Measurements from ENCODE around the gene NRP1.

The NRP1 gene

DNA sequence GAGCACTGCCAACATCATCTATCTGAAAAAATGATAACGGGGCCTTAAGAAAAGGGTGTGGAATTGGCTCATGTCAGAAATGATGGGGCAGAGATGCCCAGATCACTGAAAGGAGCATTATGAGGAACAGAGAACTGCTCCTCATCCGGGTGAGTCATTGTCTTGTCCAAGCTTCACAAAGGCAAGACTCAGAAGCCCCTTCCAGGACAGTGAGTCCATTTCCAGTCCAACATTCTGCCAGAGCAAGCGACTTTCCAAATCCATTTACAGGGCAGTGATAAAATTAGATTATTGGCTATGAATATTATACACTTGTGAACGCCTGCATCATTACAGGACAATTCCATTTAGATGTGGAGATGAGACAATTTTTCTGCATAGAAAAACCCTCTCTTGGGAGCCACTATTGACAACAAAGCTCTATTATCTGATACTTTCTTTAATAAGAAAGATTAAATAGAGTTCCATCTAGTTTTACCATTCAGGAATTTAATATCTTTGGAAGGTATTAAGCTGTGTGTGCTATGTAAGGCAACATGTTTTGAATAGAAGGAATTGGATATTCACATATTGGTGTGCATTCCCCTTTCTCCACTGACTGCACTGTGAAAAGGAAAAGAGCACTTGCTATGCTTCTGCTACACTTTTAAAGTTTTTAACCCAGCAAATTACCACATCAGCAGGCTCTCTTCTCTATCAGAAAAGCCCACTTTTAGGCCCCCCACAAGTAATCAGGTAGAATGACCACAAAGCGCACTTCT, 159.6 kb downstream of the NRP1 start:
- DNase-seq (ENCODE audit: extremely low read depth, insufficient read length): no peak
- Histone ChIP-seq H3K36me3 (ENCODE audit: control insufficient read depth, insufficient read depth, low read length) (no peaks in the 10 kb centered on the region), H3K4me3 (replicated peaks; ENCODE audit: low read depth, low read length) (no peak overlapping the region), H3K27me3 (replicated peaks; ENCODE audit: control insufficient read depth, insufficient read depth, low read length) (no peaks in the 10 kb centered on the region; the same call in 1 of the 2 replicates)
- TF ChIP-seq, protein P1, sequence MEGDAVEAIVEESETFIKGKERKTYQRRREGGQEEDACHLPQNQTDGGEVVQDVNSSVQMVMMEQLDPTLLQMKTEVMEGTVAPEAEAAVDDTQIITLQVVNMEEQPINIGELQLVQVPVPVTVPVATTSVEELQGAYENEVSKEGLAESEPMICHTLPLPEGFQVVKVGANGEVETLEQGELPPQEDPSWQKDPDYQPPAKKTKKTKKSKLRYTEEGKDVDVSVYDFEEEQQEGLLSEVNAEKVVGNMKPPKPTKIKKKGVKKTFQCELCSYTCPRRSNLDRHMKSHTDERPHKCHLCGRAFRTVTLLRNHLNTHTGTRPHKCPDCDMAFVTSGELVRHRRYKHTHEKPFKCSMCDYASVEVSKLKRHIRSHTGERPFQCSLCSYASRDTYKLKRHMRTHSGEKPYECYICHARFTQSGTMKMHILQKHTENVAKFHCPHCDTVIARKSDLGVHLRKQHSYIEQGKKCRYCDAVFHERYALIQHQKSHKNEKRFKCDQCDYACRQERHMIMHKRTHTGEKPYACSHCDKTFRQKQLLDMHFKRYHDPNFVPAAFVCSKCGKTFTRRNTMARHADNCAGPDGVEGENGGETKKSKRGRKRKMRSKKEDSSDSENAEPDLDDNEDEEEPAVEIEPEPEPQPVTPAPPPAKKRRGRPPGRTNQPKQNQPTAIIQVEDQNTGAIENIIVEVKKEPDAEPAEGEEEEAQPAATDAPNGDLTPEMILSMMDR (IDR thresholded peaks at IDR 0.05; ENCODE audit: insufficient read depth, low read length, poor library complexity, severe bottlenecking): no peak

DNA sequence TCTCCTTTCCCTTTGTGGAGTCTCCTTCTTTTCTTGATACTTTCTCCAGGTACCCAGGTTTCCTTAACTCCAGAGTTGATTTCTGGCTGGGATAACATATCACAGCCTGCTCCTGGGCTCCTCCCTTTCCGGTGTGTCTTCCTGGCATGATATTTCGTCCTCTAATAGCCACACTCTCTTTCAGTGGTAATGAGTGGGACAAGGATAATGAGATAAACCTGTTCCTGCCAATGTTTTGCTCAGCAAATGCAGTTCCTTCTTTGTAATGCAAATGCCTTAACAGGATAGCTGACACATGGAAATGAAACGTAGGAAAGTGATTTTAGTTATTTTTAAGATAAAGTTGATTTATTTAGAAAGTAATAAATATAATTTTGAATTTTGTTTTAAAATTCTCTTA, 168.6 kb downstream of the NRP1 start:
- Histone ChIP-seq H3K36me3 (ENCODE audit: control insufficient read depth, insufficient read depth, low read length) (no peaks in the 10 kb centered on the region), H3K4me3 (replicated peaks; ENCODE audit: low read depth, low read length) (no peak overlapping the region), H3K27me3 (replicated peaks; ENCODE audit: control insufficient read depth, insufficient read depth, low read length) (no peaks in the 10 kb centered on the region)
- DNase-seq (ENCODE audit: extremely low read depth, insufficient read length): no peak
- TF ChIP-seq, protein P1 (IDR thresholded peaks at IDR 0.05; ENCODE audit: insufficient read depth, low read length, poor library complexity, severe bottlenecking): no peak

DNA sequence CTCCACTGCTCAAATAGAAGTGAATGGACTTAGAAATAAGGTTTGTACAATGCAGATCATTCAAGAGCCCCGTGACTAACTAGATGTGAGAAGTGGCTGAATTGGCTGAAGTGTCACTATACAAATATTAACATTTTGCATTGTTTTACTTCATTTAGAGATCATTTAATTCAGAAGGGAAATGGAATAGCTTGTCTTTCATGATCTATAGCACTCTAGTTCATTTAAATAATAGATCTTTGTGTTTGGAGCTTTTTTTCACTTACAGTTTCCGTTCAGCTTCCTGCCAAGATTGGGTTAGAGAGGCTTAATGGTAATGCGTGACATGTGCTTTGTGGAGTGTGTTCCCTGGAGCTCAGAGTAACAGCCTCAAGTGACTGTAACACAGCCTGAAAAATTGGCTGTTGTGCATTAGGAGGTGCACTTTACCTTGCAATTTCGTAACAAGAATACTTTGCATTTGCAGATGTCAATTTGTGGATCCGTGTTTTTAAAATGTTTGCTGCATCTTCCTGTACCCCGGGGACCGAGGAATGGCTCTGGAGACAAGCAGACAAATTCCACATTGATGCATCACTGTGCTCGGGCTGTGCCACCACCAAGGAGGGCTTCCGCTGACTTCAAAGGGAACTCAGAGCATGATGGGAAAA, 170.3 kb downstream of the NRP1 start:
- no peaks in the 10 kb centered on the region for H3K36me3 ChIP-seq (ENCODE audit: control insufficient read depth, insufficient read depth, low read length)
- H3K4me3 ChIP-seq (replicated peaks; ENCODE audit: low read depth, low read length): no peak overlapping the region
- TF ChIP-seq, protein P1 (IDR thresholded peaks at IDR 0.05; ENCODE audit: insufficient read depth, low read length, poor library complexity, severe bottlenecking): no peak
- no peaks in the 10 kb centered on the region for H3K27me3 ChIP-seq (replicated peaks; ENCODE audit: control insufficient read depth, insufficient read depth, low read length)
- no peak for DNase-seq (ENCODE audit: extremely low read depth, insufficient read length)

DNA sequence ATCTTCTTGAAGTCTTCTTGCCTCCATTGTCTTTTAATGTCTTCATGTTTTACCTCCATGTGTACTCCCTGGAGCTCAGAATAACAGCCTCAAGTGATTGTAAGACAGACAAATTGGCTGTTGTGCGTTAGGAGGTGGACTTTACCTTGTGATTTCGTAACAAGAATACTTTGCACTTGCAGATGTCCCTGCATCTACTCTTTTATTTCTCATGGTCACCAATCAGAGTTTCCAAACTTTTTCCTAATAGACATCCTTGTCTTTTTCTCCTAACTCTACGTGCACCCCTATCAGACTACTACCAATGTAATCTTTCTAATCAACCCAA, 172.3 kb downstream of the NRP1 start:
- no peak for DNase-seq (ENCODE audit: extremely low read depth, insufficient read length)

DNA sequence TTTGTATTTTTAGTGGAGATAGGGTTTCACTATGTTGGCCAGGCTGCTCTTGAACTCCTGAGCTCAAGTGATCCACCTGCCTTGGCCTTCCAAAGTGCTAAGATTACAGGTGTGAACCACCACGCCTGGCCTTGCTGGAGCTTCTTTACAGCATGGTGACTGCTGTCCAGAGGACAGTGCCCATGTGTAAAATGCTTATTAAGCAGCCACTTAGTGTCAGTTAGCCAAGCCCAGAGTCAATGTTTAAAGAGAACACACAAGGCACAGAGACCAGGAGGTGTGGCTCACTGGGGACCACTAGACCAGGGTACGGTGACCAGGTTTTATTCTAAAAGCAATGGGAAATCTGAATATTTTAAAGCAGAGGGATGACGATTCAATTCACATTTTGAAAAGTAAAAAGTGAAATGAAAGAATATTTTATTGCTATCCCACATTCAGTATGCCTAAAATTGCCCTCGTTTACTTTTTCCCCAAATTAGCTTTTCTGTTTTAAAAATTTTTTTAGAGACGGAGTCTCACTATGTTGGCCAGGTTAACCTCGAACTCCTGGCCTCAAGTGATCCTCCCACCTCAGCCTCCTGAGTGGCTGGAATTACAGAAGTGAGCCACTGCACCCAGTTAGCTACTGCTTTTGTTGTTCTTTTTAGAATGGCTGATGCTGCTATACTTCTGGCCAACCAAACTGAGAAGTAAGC, 172.8 kb downstream of the NRP1 start:
- TF ChIP-seq, protein P1 (IDR thresholded peaks at IDR 0.05; ENCODE audit: insufficient read depth, low read length, poor library complexity, severe bottlenecking): no peak
- no peak for DNase-seq (ENCODE audit: extremely low read depth, insufficient read length)
- Histone ChIP-seq H3K36me3 (ENCODE audit: control insufficient read depth, insufficient read depth, low read length) (no peaks in the 10 kb centered on the region), H3K4me3 (replicated peaks; ENCODE audit: low read depth, low read length) (no peak overlapping the region), H3K27me3 (replicated peaks; ENCODE audit: control insufficient read depth, insufficient read depth, low read length) (no peaks in the 10 kb centered on the region)

More for the DNA sequence above, 172.3 kb downstream of the NRP1 start:
- TF ChIP-seq, protein P1 (IDR thresholded peaks at IDR 0.05; ENCODE audit: insufficient read depth, low read length, poor library complexity, severe bottlenecking): no peak
- Histone ChIP-seq H3K4me3 (replicated peaks; ENCODE audit: low read depth, low read length) (no peak overlapping the region), H3K36me3 (ENCODE audit: control insufficient read depth, insufficient read depth, low read length) (no peaks in the 10 kb centered on the region), H3K27me3 (replicated peaks; ENCODE audit: control insufficient read depth, insufficient read depth, low read length) (no peaks in the 10 kb centered on the region)

Data from GM06990 (cell line).